COLO668 (cell line): ENCODE results near the gene SPDYE17.
"Not testable (repeated sequence)": the region's sequence is repeated elsewhere in the genome, so short reads cannot be mapped to it uniquely, and the experiment has no call there.

Source experiments
- DNase-seq: peaks from one replicate; lab custom pipeline; 2025; ENCODE audit not compliant: unreplicated experiment; lab: John Stamatoyannopoulos, UW

Gene SPDYE17

DNA sequence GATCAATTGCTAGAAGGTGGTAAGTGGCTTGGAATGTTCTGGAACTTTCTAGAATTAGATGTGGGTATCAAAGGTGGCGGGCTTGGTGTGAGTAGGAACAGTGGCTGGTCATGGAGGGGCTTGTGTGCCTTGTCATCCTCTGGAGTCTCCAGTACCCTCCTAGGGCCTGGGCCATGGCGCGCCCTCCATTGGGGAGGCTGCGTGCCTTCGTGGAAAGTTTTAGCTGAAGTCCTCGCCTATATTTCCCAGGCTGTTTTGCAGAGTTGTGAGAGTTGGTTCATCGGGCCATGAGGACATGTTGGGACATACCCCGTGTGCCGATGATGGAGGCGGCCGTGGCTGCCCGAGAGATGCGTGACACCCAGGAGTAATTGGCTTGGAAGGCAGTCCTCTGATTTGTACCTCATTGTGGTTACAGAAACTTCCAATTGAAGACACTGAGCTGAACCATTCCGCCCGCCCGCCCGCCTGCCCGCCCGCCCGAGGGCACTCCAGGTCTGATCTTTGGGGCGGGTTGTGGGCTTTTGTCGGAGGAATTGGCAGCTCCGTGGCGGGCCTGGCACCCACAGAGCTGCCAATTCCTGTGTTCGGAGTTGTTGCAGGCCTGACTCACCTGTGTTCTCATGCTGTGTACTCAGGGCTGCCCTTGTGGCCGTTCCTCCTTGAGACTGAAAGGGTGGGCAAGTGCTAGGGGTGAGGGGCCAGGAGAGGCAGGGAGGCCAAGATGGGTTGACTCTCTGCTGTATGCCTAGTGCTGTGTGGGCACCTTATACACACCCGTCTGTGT lies 57.2 kb downstream of the SPDYE17 start:
- not testable (repeated sequence) for DNase-seq

DNA sequence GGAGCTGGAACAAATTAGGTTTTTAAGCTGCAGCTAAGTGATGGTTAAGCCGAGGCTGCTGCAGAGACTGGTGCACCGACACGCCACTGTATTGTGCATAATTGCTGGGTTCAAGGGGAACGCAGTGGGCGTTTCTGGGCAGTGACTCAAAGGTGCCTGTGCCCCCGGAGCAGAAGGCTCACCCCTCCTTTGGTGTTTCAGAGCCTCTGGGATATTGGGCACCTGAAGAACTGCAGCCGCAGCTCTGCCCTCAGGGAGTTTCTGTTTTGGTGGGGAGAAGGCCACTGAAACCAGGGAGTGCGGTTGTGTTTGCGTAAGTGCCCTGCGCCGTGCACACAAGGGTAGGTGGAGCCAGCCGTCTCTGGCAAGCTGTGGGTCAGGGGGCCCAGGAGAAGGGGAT lies 57.8 kb downstream of the SPDYE17 start:
- not testable (repeated sequence) for DNase-seq

DNA sequence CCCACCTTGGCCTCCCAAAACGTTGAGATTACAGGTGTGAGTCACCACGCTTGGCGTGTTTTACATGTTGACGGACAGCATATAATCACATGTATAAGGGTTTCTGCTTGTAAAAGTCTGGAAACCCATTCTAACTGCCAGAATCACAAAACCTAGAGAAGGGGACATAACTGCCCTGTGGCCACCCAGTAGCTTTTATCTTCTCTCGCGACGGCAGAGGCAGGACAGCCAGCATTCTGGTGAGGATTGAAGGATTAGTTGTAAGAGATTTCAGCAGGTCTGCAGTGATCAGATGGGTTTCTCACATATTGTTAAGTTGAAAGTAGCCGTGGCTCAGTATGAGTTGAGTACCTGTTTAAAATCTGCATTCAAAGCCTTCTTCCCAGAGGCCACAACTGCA lies 59.8 kb downstream of the SPDYE17 start:
- DNase-seq: not testable (repeated sequence)
